Liver (tissue), 9 donors: ENCODE measurements around the gene ACER2. TPM values are rescaled to one million over a fixed set of nuclear protein-coding genes. Genes with fewer than 3 reads are reported as not detected.

Experiments
- DNase-seq: peaks from one replicate; pipeline ENCODE4 v3.0.0-alpha.2; 2017; ENCODE audit warnings: low spot score
- H3K27ac ChIP-seq, 2 donors: one replicate each; pipeline ENCODE4 v1.7.0; 2013; ENCODE audit warnings: inconsistent platforms in 2 of 2, low read length in 2 of 2, control low read depth in 1 of 2, low read depth in 1 of 2, mild to moderate bottlenecking in 1 of 2
- H3K27me3 ChIP-seq, 4 donors: one replicate each; pipeline versions ENCODE4 v1.6.1 to v1.7.0; 2013; ENCODE audit warnings: low read length in 3 of 4, inconsistent platforms in 1 of 4, mild to moderate bottlenecking in 1 of 4, moderate library complexity in 1 of 4; ENCODE audit not compliant: control insufficient read depth in 4 of 4, insufficient read depth in 4 of 4
- H3K36me3 ChIP-seq, 4 donors: one replicate each; pipeline versions ENCODE4 v1.6.1 to v1.7.0; 2013; ENCODE audit warnings: low read length in 3 of 4, mild to moderate bottlenecking in 3 of 4, low read depth in 1 of 4, moderate library complexity in 1 of 4; ENCODE audit not compliant: control insufficient read depth in 4 of 4, insufficient read depth in 3 of 4
- H3K4me1 ChIP-seq, 4 donors: one replicate each; pipeline versions ENCODE4 v1.6.1 to v1.7.0; 2013; ENCODE audit warnings: low read length in 3 of 4, mild to moderate bottlenecking in 3 of 4, moderate library complexity in 1 of 4; ENCODE audit not compliant: control insufficient read depth in 4 of 4, insufficient read depth in 4 of 4
- H3K4me3 ChIP-seq, 3 donors: one replicate each; pipeline versions ENCODE4 v1.6.1 to v1.7.0; 2013; ENCODE audit warnings: low read length in 3 of 3, control low read depth in 1 of 3, low read depth in 1 of 3, mild to moderate bottlenecking in 1 of 3
- H3K9ac ChIP-seq, 2 donors: one replicate each; pipeline ENCODE4 v1.7.0; 2013; ENCODE audit warnings: low read length in 2 of 2, mild to moderate bottlenecking in 2 of 2, moderate library complexity in 2 of 2, control low read depth in 1 of 2, low read depth in 1 of 2
- H3K9me3 ChIP-seq, 4 donors: one replicate each; pipeline versions ENCODE4 v1.6.1 to v1.7.0; 2013; ENCODE audit warnings: low read length in 3 of 4; ENCODE audit not compliant: control insufficient read depth in 4 of 4
- ATF3 ChIP-seq: IDR thresholded peaks from 2 replicates; pipeline ENCODE4 v1.6.1; 2016; ENCODE audit warnings: antibody characterized with exemption
- CTCF ChIP-seq: fragments of 150-350 bp; IDR thresholded peaks from 2 replicates; pipeline ENCODE4 v1.5.1; 2017; ENCODE audit warnings: improper control_type of control experiment, low read depth, low read length; ENCODE audit not compliant: missing input control
- EGR1 ChIP-seq, 2 donors: IDR thresholded peaks; 2 replicates each; pipeline ENCODE4 v1.6.1; 2016 to 2018; ENCODE audit warnings: antibody characterized with exemption in 2 of 2, low read depth in 2 of 2
- FOXA1 ChIP-seq: IDR thresholded peaks from 2 replicates; pipeline ENCODE4 v1.6.1; 2016; ENCODE audit warnings: antibody characterized with exemption
- FOXA2 ChIP-seq: IDR thresholded peaks from 2 replicates; pipeline ENCODE4 v1.6.1; 2016; ENCODE audit warnings: antibody characterized with exemption
- GABPA ChIP-seq, 2 donors: IDR thresholded peaks in 1 of 2; conservative IDR thresholded peaks in 1 of 2; 2 replicates each; pipeline ENCODE4 v1.6.1; 2016; ENCODE audit warnings: antibody characterized with exemption in 2 of 2, mild to moderate bottlenecking in 1 of 2, moderate library complexity in 1 of 2
- HNF4A ChIP-seq, 2 donors: conservative IDR thresholded peaks; 2 replicates each; pipeline ENCODE4 v1.6.1; 2016; ENCODE audit warnings: antibody characterized with exemption in 2 of 2, mild to moderate bottlenecking in 2 of 2
- HNF4G ChIP-seq: IDR thresholded peaks from 2 replicates; pipeline ENCODE4 v1.6.1; 2016; ENCODE audit warnings: antibody characterized with exemption
- JUND ChIP-seq, 2 donors: IDR thresholded peaks; 2 replicates each; pipeline ENCODE4 v1.6.1; 2016; ENCODE audit warnings: antibody characterized with exemption in 2 of 2
- NR2F2 ChIP-seq: IDR thresholded peaks from 2 replicates; pipeline ENCODE4 v1.6.1; 2016; ENCODE audit warnings: antibody characterized with exemption
- RAD21 ChIP-seq, 2 donors: IDR thresholded peaks; 2 replicates each; pipeline ENCODE4 v1.6.1; 2016; ENCODE audit warnings: antibody characterized with exemption in 2 of 2, mild to moderate bottlenecking in 2 of 2
- RXRA ChIP-seq, 2 donors: IDR thresholded peaks; 2 replicates each; pipeline ENCODE4 v1.6.1; 2017 to 2018; ENCODE audit warnings: antibody characterized with exemption in 2 of 2, mild to moderate bottlenecking in 1 of 2
- SP1 ChIP-seq: IDR thresholded peaks from 2 replicates; pipeline ENCODE4 v1.6.1; 2018; ENCODE audit warnings: antibody characterized with exemption, mild to moderate bottlenecking
- TAF1 ChIP-seq: conservative IDR thresholded peaks from 2 replicates; pipeline ENCODE4 v1.6.1; 2016; ENCODE audit warnings: antibody characterized with exemption, mild to moderate bottlenecking
- YY1 ChIP-seq: IDR thresholded peaks from 2 replicates; pipeline ENCODE4 v1.6.1; 2016; ENCODE audit warnings: antibody characterized with exemption, mild to moderate bottlenecking
- WGBS: extraction: QIAGEN DNeasy Blood & Tissue Kit; methylation state at CpG from one replicate; pipeline ENCODE4 v1.1.7; 2013; 5-methylcytosine and 5-hydroxymethylcytosine counted together
- polyA plus RNA-seq, 2 donors: library from polyadenylated mRNA; stranded (reverse) in 1 of 2; unstranded in 1 of 2; fragments of 200-250 nt in 1 of 2; fragments of >200 nt in 1 of 2; fragmentation: Nextera tagmentation in 1 of 2; extraction: Ambion mirVana in 1 of 2; gene quantifications; one replicate each; pipeline versions ENCODE4 v1.2.1 to v1.2.3, GENCODE V29; 2013 to 2015
- total RNA-seq, 2 donors: library from RNA; depleted of rRNA; stranded (reverse); fragments of >200 nt; gene quantifications; one replicate each; pipeline ENCODE4 v1.2.3, GENCODE V29; 2014
- TF ChIP-seq, protein P1 (sequence below): IDR thresholded peaks from 2 replicates; pipeline ENCODE4 v1.6.1; 2016; ENCODE audit warnings: antibody characterized with exemption
- TF ChIP-seq, protein P2 (sequence below): IDR thresholded peaks from 2 replicates; pipeline ENCODE4 v1.6.1; 2016; ENCODE audit warnings: antibody characterized with exemption
- TF ChIP-seq, protein P3 (sequence below): IDR thresholded peaks from 2 replicates; pipeline ENCODE4 v1.6.1; 2016; ENCODE audit warnings: antibody characterized with exemption, mild to moderate bottlenecking
- donor health status: healthy.
- donor health status: healthy.
- donor health status: healthy.
- donor health status: healthy.
- donor health status: healthy.

The ACER2 gene
- total and polyA plus RNA-seq, 4 donors = 0.47 to 4.0 (median 1.9) TPM

- TF ChIP-seq HNF4A (conservative IDR thresholded peaks at IDR 0.05) (no peak), YY1 (no peak)
These were observed 36.6 kb downstream of the ACER2 start (continued) for GRCh38 chr9:19445452-19445851.

DNA sequence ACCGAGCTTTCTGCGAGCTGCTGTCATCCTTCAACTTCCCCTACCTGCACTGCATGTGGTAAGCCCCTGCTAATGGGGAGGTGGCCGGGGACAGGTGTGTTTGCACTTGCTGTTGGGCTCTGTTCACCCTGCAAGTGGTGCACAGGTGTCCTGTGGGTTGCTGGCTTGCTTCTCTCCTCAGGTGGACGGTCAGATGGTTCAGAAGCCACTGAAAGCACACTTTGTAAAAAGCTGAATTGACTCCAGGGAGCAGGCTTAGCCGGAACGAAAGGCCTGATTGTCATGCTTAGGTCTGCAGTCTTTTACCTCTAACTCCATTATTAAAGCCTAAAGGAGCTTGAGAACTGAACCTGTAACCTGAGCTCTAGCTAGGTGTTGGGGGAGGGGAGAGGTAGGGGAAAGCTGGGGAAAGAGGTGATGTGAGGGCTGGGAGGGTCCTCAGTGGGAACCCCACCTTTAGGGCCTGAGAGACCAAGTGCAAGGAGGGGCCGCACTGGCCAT is 37.6 kb downstream of the ACER2 start:
- Histone ChIP-seq H3K9ac (no peak overlapping the region), H3K36me3 (no peaks in the 10 kb centered on the region), H3K9me3 (no peaks in the 10 kb centered on the region), H3K4me3 (no peak overlapping the region), H3K27me3 (no peaks in the 10 kb centered on the region), H3K27ac (no peak overlapping the region), H3K4me1 (no peaks in the 10 kb centered on the region)
- no peak for DNase-seq
- TF ChIP-seq JUND (IDR thresholded peaks at IDR 0.05) (no peak), FOXA2 (no peak), RAD21 (IDR thresholded peaks at IDR 0.05) (no peak), ATF3 (no peak), RXRA (IDR thresholded peaks at IDR 0.05) (no peak), EGR1 (IDR thresholded peaks at IDR 0.05; ENCODE audit: low read depth in 2 of 2) (no peak), SP1 (no peak), HNF4G (no peak), CTCF (no peak), NR2F2 (no peak), YY1 (no peak), FOXA1 (no peak), GABPA (IDR thresholded peaks at IDR 0.05 in 1 of 2, conservative IDR thresholded peaks at IDR 0.05 in 1 of 2) (no peak), TAF1 (no peak), HNF4A (conservative IDR thresholded peaks at IDR 0.05) (no peak)
- TF ChIP-seq, protein P1, sequence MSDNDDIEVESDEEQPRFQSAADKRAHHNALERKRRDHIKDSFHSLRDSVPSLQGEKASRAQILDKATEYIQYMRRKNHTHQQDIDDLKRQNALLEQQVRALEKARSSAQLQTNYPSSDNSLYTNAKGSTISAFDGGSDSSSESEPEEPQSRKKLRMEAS = no peak
- TF ChIP-seq, protein P2, sequence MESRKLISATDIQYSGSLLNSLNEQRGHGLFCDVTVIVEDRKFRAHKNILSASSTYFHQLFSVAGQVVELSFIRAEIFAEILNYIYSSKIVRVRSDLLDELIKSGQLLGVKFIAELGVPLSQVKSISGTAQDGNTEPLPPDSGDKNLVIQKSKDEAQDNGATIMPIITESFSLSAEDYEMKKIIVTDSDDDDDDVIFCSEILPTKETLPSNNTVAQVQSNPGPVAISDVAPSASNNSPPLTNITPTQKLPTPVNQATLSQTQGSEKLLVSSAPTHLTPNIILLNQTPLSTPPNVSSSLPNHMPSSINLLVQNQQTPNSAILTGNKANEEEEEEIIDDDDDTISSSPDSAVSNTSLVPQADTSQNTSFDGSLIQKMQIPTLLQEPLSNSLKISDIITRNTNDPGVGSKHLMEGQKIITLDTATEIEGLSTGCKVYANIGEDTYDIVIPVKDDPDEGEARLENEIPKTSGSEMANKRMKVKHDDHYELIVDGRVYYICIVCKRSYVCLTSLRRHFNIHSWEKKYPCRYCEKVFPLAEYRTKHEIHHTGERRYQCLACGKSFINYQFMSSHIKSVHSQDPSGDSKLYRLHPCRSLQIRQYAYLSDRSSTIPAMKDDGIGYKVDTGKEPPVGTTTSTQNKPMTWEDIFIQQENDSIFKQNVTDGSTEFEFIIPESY = no peak
- TF ChIP-seq, protein P3, sequence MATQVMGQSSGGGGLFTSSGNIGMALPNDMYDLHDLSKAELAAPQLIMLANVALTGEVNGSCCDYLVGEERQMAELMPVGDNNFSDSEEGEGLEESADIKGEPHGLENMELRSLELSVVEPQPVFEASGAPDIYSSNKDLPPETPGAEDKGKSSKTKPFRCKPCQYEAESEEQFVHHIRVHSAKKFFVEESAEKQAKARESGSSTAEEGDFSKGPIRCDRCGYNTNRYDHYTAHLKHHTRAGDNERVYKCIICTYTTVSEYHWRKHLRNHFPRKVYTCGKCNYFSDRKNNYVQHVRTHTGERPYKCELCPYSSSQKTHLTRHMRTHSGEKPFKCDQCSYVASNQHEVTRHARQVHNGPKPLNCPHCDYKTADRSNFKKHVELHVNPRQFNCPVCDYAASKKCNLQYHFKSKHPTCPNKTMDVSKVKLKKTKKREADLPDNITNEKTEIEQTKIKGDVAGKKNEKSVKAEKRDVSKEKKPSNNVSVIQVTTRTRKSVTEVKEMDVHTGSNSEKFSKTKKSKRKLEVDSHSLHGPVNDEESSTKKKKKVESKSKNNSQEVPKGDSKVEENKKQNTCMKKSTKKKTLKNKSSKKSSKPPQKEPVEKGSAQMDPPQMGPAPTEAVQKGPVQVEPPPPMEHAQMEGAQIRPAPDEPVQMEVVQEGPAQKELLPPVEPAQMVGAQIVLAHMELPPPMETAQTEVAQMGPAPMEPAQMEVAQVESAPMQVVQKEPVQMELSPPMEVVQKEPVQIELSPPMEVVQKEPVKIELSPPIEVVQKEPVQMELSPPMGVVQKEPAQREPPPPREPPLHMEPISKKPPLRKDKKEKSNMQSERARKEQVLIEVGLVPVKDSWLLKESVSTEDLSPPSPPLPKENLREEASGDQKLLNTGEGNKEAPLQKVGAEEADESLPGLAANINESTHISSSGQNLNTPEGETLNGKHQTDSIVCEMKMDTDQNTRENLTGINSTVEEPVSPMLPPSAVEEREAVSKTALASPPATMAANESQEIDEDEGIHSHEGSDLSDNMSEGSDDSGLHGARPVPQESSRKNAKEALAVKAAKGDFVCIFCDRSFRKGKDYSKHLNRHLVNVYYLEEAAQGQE = no peak
- WGBS = 92% methylated on average over 7 of the region's 7 CpGs
